IPS-15b (cell line): ENCODE measurements around the gene SAMD8.
"Not testable (repeated sequence)": the region's sequence is repeated elsewhere in the genome, so short reads cannot be mapped to it uniquely, and the experiment has no call there.

Experiments
- H3K27me3 ChIP-seq: one replicate; pipeline ENCODE4 v1.6.1; 2013; ENCODE audit warnings: low read length; ENCODE audit not compliant: control insufficient read depth, insufficient read depth
- H3K36me3 ChIP-seq: one replicate; pipeline ENCODE4 v1.6.1; 2013; ENCODE audit warnings: low read length; ENCODE audit not compliant: control insufficient read depth, insufficient read depth
- H3K4me1 ChIP-seq: one replicate; pipeline ENCODE4 v1.6.1; 2013; ENCODE audit warnings: mild to moderate bottlenecking, low read length; ENCODE audit not compliant: control insufficient read depth, insufficient read depth
- H3K4me3 ChIP-seq: one replicate; pipeline ENCODE4 v1.5.1; 2013; ENCODE audit warnings: low read depth, low read length
- H3K9ac ChIP-seq: one replicate; pipeline ENCODE4 v1.6.1; 2013; ENCODE audit warnings: low read depth, mild to moderate bottlenecking, low read length
- H3K9me3 ChIP-seq: one replicate; pipeline ENCODE4 v1.6.1; 2013; ENCODE audit warnings: mild to moderate bottlenecking, low read length; ENCODE audit not compliant: control insufficient read depth, insufficient read depth

Gene SAMD8

DNA sequence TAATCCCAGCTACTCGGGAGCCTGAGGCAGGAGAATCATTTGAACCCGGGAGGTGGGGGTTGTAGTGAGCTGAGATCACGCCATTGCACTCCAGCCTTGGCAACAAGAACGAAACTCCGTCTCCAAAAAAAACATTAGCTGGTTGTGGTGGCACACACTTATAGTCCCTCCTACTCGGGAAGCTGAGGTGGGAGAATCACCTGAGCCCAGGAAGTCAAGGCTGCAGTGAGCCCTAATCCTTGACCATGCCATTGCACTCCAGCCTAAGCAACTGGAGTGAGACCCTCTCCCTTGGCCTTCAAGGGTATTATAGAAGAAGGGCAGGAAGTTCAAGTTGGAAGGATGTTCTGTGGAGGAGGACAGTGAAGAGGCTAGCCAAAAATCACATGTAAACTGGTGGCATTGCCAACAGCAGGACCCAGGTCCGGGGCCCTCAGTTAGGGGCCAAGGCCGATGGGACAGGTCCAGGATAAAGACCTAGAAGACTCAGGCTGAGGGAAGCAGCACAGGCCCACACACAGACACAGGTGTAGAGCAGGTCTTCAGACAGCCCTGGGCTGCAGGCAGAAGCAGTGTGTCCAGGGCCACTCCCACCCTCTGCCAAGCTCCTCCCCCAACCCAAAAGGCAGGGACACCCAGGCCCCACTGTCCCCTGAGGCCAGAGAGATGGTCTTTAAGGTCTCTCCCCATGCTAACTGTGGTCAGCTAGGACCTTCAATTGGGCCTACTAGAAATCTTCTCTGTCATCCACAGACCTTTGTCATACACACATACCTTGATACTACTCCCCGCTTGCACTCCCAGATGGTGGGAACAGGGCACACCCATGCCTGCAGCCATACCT, 8.4 kb upstream of the SAMD8 start:
- H3K4me1 ChIP-seq = peaks cover 9% of the 10 kb centered on the region
- H3K27me3 ChIP-seq = no peaks in the 10 kb centered on the region
- no peaks in the 10 kb centered on the region for H3K36me3 ChIP-seq
- H3K9ac ChIP-seq = no peak overlapping the region
- H3K9me3 ChIP-seq = no peaks in the 10 kb centered on the region
- H3K4me3 ChIP-seq = no peak overlapping the region

DNA sequence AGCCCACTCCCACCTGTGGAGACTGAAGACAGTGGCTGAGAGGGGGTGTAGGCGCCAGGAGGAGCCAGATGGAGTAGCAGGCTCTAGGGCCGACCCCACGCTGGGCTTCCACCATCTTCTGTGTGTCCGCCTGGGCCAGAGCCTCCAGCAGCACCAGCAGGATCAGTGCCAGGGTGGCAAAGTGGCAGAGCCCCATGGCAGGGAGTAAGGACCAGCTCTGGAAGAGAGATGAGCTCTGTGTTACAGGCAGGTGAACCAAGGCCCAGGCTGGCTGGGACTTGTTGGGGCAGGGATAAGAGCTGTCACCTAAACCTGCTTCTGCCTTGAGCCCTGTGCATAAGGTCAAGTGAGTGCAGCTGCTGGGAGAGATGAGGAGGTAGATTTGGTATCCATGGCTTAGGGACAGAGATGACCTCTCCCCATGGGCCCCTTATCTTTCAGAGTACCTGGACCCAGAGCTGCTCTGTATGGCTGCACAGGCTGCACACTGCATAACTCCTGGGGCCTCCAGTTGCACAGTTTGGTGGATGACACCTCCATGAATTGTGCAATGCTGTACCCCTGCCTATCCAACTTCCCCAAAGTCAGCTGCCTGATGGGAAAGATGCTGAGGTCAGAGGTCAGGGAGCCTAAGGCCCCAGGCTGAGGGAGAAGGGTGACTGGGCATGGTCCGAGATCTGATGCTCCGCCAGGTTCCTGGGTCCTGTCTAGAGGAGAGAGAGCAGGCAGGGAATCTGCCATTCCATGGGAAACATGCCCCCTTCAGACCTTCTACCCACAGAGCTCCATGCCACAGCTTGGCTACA, 7.4 kb upstream of the SAMD8 start:
- no peaks in the 10 kb centered on the region for H3K9me3 ChIP-seq

DNA sequence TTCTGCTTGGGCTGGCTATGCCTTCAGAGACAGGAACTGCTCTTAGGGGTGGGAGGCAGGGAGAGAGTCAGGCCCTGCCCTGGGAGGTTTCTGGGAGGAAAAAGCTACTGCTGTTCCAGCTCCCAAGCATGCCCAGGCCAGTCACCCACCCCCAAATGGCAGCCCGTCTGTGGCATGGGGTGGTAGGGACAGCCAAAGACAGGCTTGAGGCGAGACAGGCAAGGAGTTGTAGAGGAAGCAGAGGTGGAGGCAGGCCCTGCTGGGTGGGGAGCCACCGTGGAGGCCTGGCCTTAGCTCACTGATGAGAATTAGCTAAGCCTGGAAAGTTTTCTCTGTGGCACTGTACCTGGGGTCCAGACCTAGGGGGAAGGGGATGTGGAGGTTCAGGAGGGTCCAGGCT, 6.6 kb upstream of the SAMD8 start:
- Histone ChIP-seq H3K36me3 (no peaks in the 10 kb centered on the region), H3K9ac (no peak overlapping the region), H3K9me3 (no peaks in the 10 kb centered on the region), H3K27me3 (no peaks in the 10 kb centered on the region), H3K4me1 (peaks cover 11% of the 10 kb centered on the region), H3K4me3 (no peak overlapping the region)

More for the DNA sequence above, 7.4 kb upstream of the SAMD8 start:
- peaks cover 11% of the 10 kb centered on the region for H3K4me1 ChIP-seq
- no peaks in the 10 kb centered on the region for H3K36me3 ChIP-seq
- no peak overlapping the region for H3K9ac ChIP-seq
- H3K4me3 ChIP-seq = no peak overlapping the region
- no peaks in the 10 kb centered on the region for H3K27me3 ChIP-seq

DNA sequence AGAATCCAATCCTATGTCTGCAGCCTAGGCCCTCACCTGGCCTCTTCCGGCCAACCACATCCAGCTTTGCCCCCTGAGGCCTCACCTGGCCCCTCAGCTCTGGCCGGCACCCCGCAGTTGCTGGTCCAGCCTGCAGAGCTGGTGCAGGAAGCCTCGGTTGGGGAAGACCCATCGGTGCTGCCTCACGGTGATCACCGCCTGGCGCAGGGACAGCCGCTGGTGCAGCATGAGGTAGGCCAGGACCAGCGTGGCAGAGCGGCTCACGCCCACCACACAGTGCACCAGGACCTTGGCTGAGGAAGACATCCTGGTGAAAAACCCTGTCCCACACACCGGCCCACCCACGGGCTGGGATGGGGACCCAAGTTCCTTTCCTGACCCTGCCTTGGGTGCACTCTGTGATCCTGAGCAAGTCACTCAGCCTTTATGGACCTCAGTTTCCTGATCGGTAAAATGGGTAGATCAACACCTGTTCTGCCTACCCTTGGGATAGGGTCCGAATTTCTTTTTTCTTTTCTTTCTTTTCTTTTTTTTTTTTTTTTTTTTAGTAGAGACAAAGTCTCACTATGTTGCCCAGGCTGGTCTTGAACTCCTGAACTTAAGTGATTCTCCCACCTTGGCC, 5.8 kb upstream of the SAMD8 start:
- Histone ChIP-seq H3K4me1 (peaks cover 8% of the 10 kb centered on the region), H3K9ac (no peak overlapping the region), H3K36me3 (no peaks in the 10 kb centered on the region), H3K27me3 (no peaks in the 10 kb centered on the region), H3K9me3 (no peaks in the 10 kb centered on the region), H3K4me3 (no peak overlapping the region)

DNA sequence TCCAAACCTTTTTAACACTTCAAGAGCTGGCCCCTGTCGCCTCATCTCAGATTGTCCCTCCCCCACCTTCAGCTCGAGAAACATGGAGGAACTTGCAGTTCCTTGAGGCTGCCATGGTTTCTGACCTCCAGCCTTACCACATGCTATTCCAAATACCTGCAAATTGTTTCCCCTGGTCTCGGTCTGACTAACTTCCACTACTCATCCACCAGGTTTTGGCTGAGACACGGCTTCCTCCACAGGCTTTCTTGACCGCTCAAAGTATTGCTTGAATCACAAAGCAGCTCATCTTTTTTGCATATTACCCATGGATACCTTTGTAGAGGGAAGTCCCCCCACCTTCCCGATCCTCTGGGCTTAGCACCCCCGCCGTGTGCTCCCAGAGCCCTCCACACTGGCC, 5.2 kb upstream of the SAMD8 start:
- no peak overlapping the region for H3K4me3 ChIP-seq
- no peaks in the 10 kb centered on the region for H3K27me3 ChIP-seq
- no peak overlapping the region for H3K9ac ChIP-seq
- peaks cover 5% of the 10 kb centered on the region for H3K4me1 ChIP-seq
- no peaks in the 10 kb centered on the region for H3K9me3 ChIP-seq
- H3K36me3 ChIP-seq = no peaks in the 10 kb centered on the region

DNA sequence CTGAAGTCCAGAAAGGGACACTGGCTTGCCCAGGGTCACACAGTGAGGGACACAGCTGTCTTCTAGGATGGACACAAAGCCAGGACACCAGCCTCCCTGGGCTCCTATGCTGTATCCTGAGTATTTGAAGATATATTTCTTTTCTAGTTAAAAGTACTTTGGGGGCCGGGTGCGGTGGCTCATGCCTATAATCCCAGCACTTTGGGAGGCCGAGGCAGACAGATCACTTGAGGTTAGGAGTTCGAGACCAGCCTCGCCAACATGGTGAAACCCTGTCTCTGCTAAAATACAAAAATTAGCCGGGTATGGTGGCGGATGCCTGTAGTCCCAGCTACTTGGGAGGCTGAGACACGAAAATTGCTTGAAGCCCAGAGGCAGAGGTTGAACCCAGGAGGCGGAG, 4.6 kb upstream of the SAMD8 start:
- H3K4me3 ChIP-seq, H3K36me3 ChIP-seq, H3K4me1 ChIP-seq, H3K9ac ChIP-seq, H3K9me3 ChIP-seq, H3K27me3 ChIP-seq: not testable (repeated sequence)

DNA sequence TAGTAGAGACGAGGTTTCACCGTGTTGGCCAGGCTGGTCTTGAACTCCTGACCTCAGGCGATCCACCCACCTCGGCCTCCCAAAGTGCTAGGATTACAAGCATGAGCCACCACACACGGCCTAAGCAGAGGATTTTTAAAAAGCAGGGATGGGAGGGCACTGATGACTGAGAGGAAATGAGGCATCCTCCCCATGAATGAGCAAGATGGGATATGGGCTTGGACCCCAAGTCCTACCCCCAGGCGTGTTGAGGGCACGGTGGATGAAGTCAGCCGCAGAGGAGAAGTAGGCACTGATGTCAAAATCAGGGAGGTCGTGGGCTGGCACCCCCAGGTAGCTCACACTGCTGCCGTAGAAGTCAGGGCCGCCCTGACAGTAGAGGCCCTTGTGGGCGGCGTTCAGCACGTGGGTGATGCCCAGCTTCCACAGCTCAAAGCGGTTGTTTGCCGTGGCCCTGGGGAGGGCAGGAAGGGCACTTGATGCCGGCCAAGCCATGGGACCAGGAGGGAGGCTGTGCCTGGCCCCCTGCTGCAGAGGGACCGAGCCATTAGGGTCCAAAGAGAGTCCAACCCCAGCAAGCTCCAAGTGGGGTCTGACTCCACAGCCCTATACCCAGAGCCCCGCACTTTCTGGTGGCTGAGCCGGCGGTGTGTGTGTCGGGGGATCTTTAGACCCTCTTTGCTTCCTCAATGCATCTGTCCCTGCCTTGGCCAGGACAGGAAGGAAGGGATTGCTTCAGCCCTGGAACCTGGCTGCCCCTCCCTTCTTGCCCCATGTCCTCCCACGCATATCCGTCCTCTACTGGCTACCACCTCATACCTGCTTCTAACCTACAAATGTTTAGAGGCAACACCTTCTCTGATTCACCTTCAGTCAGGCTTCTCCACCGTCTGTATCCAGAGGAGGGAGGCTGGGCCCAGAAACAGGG, 3.4 kb upstream of the SAMD8 start:
- H3K4me1 ChIP-seq = peaks cover 5% of the 10 kb centered on the region
- H3K9ac ChIP-seq = no peak overlapping the region
- no peaks in the 10 kb centered on the region for H3K36me3 ChIP-seq
- no peaks in the 10 kb centered on the region for H3K9me3 ChIP-seq
- no peak overlapping the region for H3K4me3 ChIP-seq
- no peaks in the 10 kb centered on the region for H3K27me3 ChIP-seq

DNA sequence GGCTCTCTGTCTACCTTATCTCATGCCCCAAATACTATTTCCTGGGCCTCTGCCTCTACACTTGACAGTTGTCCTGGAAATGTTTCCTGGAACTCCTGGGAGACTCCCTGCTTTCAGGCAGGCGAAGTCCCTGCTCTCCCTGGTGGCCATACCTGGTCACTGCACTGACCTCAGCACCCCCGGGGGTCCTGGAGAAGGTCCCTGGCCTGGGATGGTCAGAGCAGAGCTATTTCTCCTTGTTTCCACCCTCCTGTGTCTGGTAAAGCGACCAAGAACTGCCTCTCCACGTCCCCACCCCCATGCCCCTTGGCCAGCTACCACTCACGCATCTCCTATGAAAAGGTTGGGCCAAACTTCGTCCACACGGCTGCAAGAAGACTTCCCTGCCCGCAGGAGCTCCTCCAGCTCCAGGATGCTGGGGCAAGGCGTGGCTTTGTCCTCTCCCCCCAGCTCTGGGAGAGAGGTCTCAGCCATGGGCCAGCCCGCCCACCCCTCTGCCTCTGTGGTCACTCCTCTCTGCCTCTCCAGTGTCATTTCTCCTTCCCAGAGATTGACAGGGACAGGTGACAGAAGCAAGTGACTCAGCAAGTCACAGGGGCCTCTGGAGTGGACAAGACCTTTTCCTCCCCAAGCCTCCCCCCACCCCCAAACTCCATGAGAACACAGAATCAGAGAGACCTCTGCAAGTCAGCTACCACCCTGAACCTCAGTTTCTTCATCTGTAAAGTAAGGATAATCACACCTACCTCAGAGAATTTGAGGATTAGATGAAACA, 2.6 kb upstream of the SAMD8 start:
- Histone ChIP-seq H3K27me3 (no peaks in the 10 kb centered on the region), H3K9ac (no peak overlapping the region), H3K4me1 (peaks cover 5% of the 10 kb centered on the region), H3K36me3 (no peaks in the 10 kb centered on the region), H3K4me3 (no peak overlapping the region), H3K9me3 (no peaks in the 10 kb centered on the region)

DNA sequence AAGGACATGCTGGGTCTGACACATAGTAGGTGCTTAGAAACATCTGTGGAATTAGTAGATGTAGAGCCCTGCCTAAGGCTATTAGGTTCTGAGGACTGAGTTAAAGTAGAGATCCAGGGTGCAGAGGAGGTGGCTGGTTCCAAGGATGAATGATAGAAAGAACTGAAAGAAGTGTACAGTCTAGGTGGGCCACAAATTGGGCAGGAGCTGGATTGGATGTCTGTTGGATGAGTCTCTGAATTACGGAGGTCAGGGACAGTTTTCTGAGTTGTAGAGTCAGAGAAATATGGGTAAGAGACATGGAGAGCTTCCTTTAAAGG, 2.0 kb upstream of the SAMD8 start:
- H3K4me3 ChIP-seq = no peak overlapping the region
- peaks cover 5% of the 10 kb centered on the region for H3K4me1 ChIP-seq
- H3K36me3 ChIP-seq = no peaks in the 10 kb centered on the region

DNA sequence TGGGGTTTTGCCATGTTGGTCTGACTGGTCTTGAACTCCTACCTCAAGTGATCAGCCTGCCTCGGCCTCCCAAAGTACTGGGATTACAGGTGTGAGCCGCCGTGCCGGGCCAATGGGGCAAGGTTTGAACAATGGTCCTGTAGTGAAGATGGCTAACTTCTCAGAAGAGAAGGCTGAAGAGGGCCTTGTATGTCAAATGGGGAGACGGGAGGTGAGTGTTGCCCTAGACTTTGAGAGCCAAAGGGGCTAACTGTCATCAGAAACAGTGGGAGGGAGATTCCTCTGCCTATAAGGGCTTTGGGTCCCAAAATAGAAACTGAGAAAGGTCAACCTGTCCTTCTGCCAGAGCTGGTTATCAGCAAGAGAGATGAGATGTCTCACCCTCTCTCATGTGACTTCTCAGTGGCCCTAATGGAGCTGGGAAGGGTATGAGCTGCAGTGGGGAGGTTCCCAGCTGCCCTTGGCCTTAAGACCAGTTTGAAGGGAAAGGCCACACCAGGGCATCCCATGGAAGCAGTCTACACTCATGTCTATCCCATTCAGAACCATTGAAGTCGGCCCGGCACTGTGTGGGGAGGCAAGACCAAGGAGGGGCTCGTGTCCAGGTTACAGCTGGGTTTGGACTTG, 1.3 kb upstream of the SAMD8 start:
- H3K4me3 ChIP-seq = no peak overlapping the region
- H3K9ac ChIP-seq = no peak overlapping the region
- no peaks in the 10 kb centered on the region for H3K9me3 ChIP-seq
- H3K36me3 ChIP-seq = no peaks in the 10 kb centered on the region
- peaks cover 5% of the 10 kb centered on the region for H3K4me1 ChIP-seq
- no peaks in the 10 kb centered on the region for H3K27me3 ChIP-seq

More for the DNA sequence above, 2.0 kb upstream of the SAMD8 start:
- Histone ChIP-seq H3K9me3 (no peaks in the 10 kb centered on the region), H3K9ac (no peak overlapping the region), H3K27me3 (no peaks in the 10 kb centered on the region)
